ENCODE measurements around the gene TMEM39B. TPM values are rescaled to one million over a fixed set of nuclear protein-coding genes. Genes with fewer than 3 reads are reported as not detected.

The TMEM39B gene
- 1 to 10 TPM; 2.1 to 6.6 (median 4.1) TPM for polyA plus RNA-seq (ENCODE audit: low read depth in 6 of 6)

- H3K27ac Mint-ChIP-seq: peak within 1 kb of the TSS; percentile 83 to 98 (median 95)
- H3K4me1 Mint-ChIP-seq: peaks cover 32 to 51% (median 39%) of the 10 kb centered on the region in 3 donors
- H3K4me3 Mint-ChIP-seq: peak within 1 kb of the TSS; percentile 81 to 99 (median 96)
- ATAC-seq (ENCODE audit: low read depth in 2 of 2) (peak; percentile 82 to 84), DNase-seq (peak; percentile 95)
- no peaks in the 10 kb centered on the region for H3K27me3 Mint-ChIP-seq
- no peaks in the 10 kb centered on the region for H3K9me3 Mint-ChIP-seq
- H3K36me3 Mint-ChIP-seq: peaks cover 6 to 10% of the 10 kb centered on the region in 2 donors
Measured at GRCh38 chr1:32072622-32073298, at the start of gene TMEM39B. Gene TMEM39B, plus strand, starts transcription at chr1:32072939. Its CDS starts 109 bp downstream, at chr1:32073048.

- Mint-ChIP-seq H3K4me3 (no peak overlapping the region), H3K4me1 (peaks cover 24 to 65% (median 54%) of the 10 kb centered on the region in 3 donors), H3K27me3 (no peaks in the 10 kb centered on the region), H3K9me3 (no peaks in the 10 kb centered on the region), H3K27ac (peak overlapping the region in 1 of 6 donors; percentile 53), H3K36me3 (peaks cover 0 to 4% of the 10 kb centered on the region in 2 donors)
- no peak for ATAC-seq (ENCODE audit: low read depth in 2 of 2)
- no peak for DNase-seq
Measured at GRCh38 chr1:32023351-32023750, 49.4 kb upstream of the TMEM39B start.

GRCh38 chr1:32025515-32025914, 47.2 kb upstream of the TMEM39B start:
- DNase-seq (no peak), ATAC-seq (ENCODE audit: low read depth in 2 of 2) (no peak)
- Mint-ChIP-seq H3K9me3 (no peaks in the 10 kb centered on the region), H3K27ac (peak overlapping the region in 3 of 6 donors; percentile 8 to 66 (median 59)), H3K36me3 (peaks cover 0 to 9% of the 10 kb centered on the region in 2 donors), H3K4me3 (no peak overlapping the region), H3K4me1 (peaks cover 33 to 59% (median 55%) of the 10 kb centered on the region in 3 donors), H3K27me3 (no peaks in the 10 kb centered on the region)

- no peak for DNase-seq
- peaks cover 32 to 50% (median 36%) of the 10 kb centered on the region in 3 donors for H3K4me1 Mint-ChIP-seq
- no peak for ATAC-seq (ENCODE audit: low read depth in 2 of 2)
- H3K9me3 Mint-ChIP-seq: no peaks in the 10 kb centered on the region
- H3K27ac Mint-ChIP-seq: peak overlapping the region in 2 of 6 donors; percentile 52 to 57
- H3K27me3 Mint-ChIP-seq: no peaks in the 10 kb centered on the region
- no peak overlapping the region for H3K4me3 Mint-ChIP-seq
- H3K36me3 Mint-ChIP-seq: peaks cover 7 to 17% of the 10 kb centered on the region in 2 donors
Measured at GRCh38 chr1:32028746-32029145, 44.0 kb upstream of the TMEM39B start.

GRCh38 chr1:32031578-32032274, 41.0 kb upstream of the TMEM39B start:
- Mint-ChIP-seq H3K27ac (peak overlapping the region in 1 of 6 donors; percentile 39), H3K9me3 (no peaks in the 10 kb centered on the region), H3K4me3 (no peak overlapping the region), H3K4me1 (peaks cover 24 to 43% (median 25%) of the 10 kb centered on the region in 3 donors), H3K36me3 (peaks cover 24 to 33% of the 10 kb centered on the region in 2 donors), H3K27me3 (no peaks in the 10 kb centered on the region)
- ATAC-seq (ENCODE audit: low read depth in 2 of 2) (no peak), DNase-seq (no peak)

- H3K27ac Mint-ChIP-seq: peak overlapping the region in 1 of 6 donors; percentile 39
Measured at GRCh38 chr1:32032275-32032615, 40.5 kb upstream of the TMEM39B start.

GRCh38 chr1:32035119-32035518, 37.6 kb upstream of the TMEM39B start:
- H3K27ac Mint-ChIP-seq: no peak overlapping the region
- no peak for ATAC-seq (ENCODE audit: low read depth in 2 of 2)
- H3K27me3 Mint-ChIP-seq: no peaks in the 10 kb centered on the region
- H3K4me1 Mint-ChIP-seq: peaks cover 2 to 25% (median 12%) of the 10 kb centered on the region in 3 donors
- DNase-seq: no peak
- H3K36me3 Mint-ChIP-seq: peaks cover 34 to 42% of the 10 kb centered on the region in 2 donors
- H3K4me3 Mint-ChIP-seq: no peak overlapping the region
- H3K9me3 Mint-ChIP-seq: no peaks in the 10 kb centered on the region

More at GRCh38 chr1:32032275-32032615, 40.5 kb upstream of the TMEM39B start:
- DNase-seq (no peak), ATAC-seq (ENCODE audit: low read depth in 2 of 2) (no peak)
- peaks cover 19 to 38% (median 22%) of the 10 kb centered on the region in 3 donors for H3K4me1 Mint-ChIP-seq
- H3K36me3 Mint-ChIP-seq: peaks cover 25 to 34% of the 10 kb centered on the region in 2 donors
- no peaks in the 10 kb centered on the region for H3K27me3 Mint-ChIP-seq
- H3K4me3 Mint-ChIP-seq: no peak overlapping the region
- no peaks in the 10 kb centered on the region for H3K9me3 Mint-ChIP-seq

- H3K36me3 Mint-ChIP-seq: peaks cover 19 to 22% of the 10 kb centered on the region in 2 donors
Measured at GRCh38 chr1:32040711-32041110, 32.0 kb upstream of the TMEM39B start.

GRCh38 chr1:32042330-32042729, 30.4 kb upstream of the TMEM39B start:
- no peaks in the 10 kb centered on the region for H3K9me3 Mint-ChIP-seq
- peak overlapping the region in 1 of 6 donors; percentile 24 for H3K27ac Mint-ChIP-seq
- DNase-seq (no peak), ATAC-seq (ENCODE audit: low read depth in 2 of 2) (no peak)
- no peak overlapping the region for H3K4me3 Mint-ChIP-seq
- H3K27me3 Mint-ChIP-seq: no peaks in the 10 kb centered on the region
- H3K4me1 Mint-ChIP-seq: no peaks in the 10 kb centered on the region
- H3K36me3 Mint-ChIP-seq: peaks cover 14 to 16% of the 10 kb centered on the region in 2 donors

More at GRCh38 chr1:32040711-32041110, 32.0 kb upstream of the TMEM39B start:
- Mint-ChIP-seq H3K4me1 (peaks cover 0 to 4% (median 3%) of the 10 kb centered on the region in 3 donors), H3K27ac (peak overlapping the region in 1 of 6 donors; percentile 29), H3K27me3 (no peaks in the 10 kb centered on the region), H3K4me3 (no peak overlapping the region), H3K9me3 (no peaks in the 10 kb centered on the region)
- ATAC-seq (ENCODE audit: low read depth in 2 of 2) (no peak), DNase-seq (no peak)

- H3K9me3 Mint-ChIP-seq: no peaks in the 10 kb centered on the region
- peak overlapping the region in 1 of 6 donors; percentile 39 for H3K27ac Mint-ChIP-seq
- ATAC-seq (ENCODE audit: low read depth in 2 of 2) (no peak), DNase-seq (no peak)
- H3K36me3 Mint-ChIP-seq: peaks cover 15 to 16% of the 10 kb centered on the region in 2 donors
- H3K27me3 Mint-ChIP-seq: no peaks in the 10 kb centered on the region
- no peaks in the 10 kb centered on the region for H3K4me1 Mint-ChIP-seq
- no peak overlapping the region for H3K4me3 Mint-ChIP-seq
Measured at GRCh38 chr1:32044234-32044633, 28.5 kb upstream of the TMEM39B start.

- Mint-ChIP-seq H3K27me3 (no peaks in the 10 kb centered on the region), H3K4me3 (no peak overlapping the region), H3K4me1 (no peaks in the 10 kb centered on the region), H3K36me3 (peaks cover 10 to 14% of the 10 kb centered on the region in 2 donors), H3K9me3 (no peaks in the 10 kb centered on the region), H3K27ac (peak overlapping the region in 2 of 6 donors; percentile 32 to 80)
- DNase-seq (no peak), ATAC-seq (ENCODE audit: low read depth in 2 of 2) (no peak)
Measured at GRCh38 chr1:32045772-32046171, 27.0 kb upstream of the TMEM39B start.

GRCh38 chr1:32047701-32048100, 25.0 kb upstream of the TMEM39B start:
- peaks cover 14% of the 10 kb centered on the region in 2 donors for H3K36me3 Mint-ChIP-seq
- H3K4me3 Mint-ChIP-seq: no peak overlapping the region
- peaks cover 0 to 5% (median 0%) of the 10 kb centered on the region in 3 donors for H3K4me1 Mint-ChIP-seq
- no peaks in the 10 kb centered on the region for H3K27me3 Mint-ChIP-seq
- no peak for ATAC-seq (ENCODE audit: low read depth in 2 of 2)
- no peaks in the 10 kb centered on the region for H3K9me3 Mint-ChIP-seq
- no peak for DNase-seq
- H3K27ac Mint-ChIP-seq: peak overlapping the region in 2 of 6 donors; percentile 8 to 89

- Mint-ChIP-seq H3K27me3 (no peaks in the 10 kb centered on the region), H3K9me3 (no peaks in the 10 kb centered on the region), H3K4me3 (no peak overlapping the region), H3K36me3 (peaks cover 14% of the 10 kb centered on the region in 2 donors), H3K27ac (no peak overlapping the region), H3K4me1 (peaks cover 0 to 5% (median 0%) of the 10 kb centered on the region in 3 donors)
- DNase-seq (no peak), ATAC-seq (ENCODE audit: low read depth in 2 of 2) (no peak)
Measured at GRCh38 chr1:32048440-32048839, 24.3 kb upstream of the TMEM39B start.
